NCI-H2227 (cell line): ENCODE results near the gene KRTAP1-4.
"Not testable (repeated sequence)": the region's sequence is repeated elsewhere in the genome, so short reads cannot be mapped to it uniquely, and the experiment has no call there.

Source experiments
- DNase-seq: peaks from one replicate; lab custom pipeline; 2025; ENCODE audit not compliant: unreplicated experiment; lab: John Stamatoyannopoulos, UW

The KRTAP1-4 gene

GRCh38 chr17:41048441-41048840 is 18.4 kb upstream of the KRTAP1-4 start:
- no peak for DNase-seq

DNA sequence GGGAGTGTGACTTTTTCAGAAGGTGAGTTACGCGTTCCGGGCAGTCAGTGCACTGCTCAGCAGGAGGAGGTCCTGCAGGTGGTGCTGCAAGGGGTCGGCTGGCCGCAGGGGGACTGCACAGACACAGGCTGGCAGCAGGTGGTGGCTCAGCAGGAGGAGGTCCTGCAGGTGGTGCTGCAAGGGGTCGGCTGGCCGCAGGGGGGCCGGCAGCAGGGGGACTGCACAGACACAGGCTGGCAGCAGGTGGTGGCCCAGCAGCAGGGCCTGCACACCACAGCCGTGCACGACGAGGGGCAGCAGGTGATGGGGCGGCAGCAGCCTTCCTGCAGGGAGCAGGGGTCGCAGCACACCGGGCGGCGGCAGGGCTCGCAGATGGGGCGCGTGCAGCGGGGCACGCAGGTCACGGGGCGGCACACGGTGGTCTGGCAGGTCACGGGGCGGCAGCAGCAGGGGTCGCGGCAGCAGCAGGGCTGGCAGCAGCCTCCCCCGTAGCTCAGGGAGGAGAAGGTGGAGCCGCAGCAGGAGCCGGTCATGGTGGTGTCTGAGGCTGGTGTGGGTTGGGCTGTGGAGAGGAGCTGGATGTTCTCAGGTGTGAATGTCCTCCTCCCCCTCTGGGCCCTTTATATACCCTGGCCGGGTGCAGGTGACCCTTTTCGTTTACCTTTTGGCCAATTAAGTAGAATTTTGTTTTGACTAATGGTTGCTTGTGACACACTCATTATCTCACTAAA is 16.9 kb upstream of the KRTAP1-4 start, which contains the start of gene KRTAP2-1:
KRTAP2-1 (minus strand) TSS at position 582 of the 731 bp plus-strand sequence; CDS start at position 533, 49 bp downstream.
- not testable (repeated sequence) for DNase-seq

GRCh38 chr17:41042953-41043352 is 13.0 kb upstream of the KRTAP1-4 start:
- DNase-seq: no peak

DNA sequence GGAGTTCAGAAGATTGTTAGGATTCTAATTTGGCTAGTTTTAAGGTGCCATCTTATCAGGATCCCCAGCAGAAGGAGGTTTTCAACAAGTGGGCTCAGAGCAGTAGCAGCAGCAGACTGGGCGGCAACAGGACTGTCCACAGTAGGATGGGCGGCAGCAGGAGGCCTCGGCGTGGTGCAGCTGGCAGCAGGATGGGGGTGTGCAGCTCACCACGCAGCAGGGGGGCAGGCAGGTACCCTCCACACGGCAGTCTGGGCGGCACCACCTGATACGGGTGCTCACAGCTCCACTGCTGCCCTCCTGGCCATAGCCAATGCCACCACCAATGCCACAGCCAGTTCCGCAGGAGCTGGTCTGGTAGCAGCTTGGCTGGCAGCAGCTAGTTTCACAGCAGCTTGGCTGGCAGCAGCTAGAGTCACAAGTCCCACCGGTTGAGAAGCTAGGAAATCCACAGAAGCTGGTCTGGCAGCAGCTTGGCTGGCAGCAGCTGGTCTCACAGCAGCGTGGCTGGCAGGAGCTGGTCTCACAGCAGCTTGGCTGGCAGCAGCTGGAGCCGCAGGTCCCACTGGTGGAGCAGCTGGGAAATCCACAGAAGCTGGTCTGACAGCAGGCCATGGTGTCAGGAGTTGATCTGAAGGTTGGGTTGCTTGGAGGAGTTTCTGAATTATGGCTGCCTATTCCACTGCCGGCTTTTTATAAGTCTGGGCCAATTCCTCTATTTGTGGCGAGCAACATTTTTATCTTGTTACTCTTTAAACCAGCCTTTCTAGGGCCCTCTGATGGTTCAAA is 11.0 kb upstream of the KRTAP1-4 start, which contains the start of gene KRTAP1-1:
KRTAP1-1 (minus strand) TSS at position 668 of the 789 bp plus-strand sequence; CDS start at position 615, 53 bp downstream.
- not testable (repeated sequence) for DNase-seq

DNA sequence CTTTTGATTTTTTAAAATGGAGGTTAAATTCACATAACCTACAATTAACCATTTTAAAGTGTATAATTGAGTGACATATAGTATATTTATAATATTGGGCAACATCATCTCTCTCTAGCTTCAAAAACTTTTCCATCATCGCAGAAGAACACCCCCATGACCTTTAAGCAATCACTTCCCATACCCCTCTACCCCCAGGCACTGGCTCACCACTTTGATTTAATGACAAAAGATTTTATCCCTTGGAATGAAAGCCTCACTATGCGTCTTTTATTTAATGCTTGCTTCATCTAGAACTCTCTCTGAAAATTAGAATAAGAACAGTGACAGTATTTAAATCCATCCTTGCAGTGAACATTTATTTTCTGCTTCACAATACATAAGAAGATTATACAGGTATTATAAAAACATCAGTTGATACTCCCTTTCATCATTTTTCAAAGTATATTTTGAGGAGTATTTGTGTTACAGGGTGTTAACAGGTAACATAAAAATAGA is 7.9 kb upstream of the KRTAP1-4 start:
- DNase-seq: no peak

- not testable (repeated sequence) for DNase-seq
These were observed 4.4 kb upstream of the KRTAP1-4 start, which contains the start of gene KRTAP1-3 for GRCh38 chr17:41034346-41034935. TSS of gene KRTAP1-3 (minus strand) at chr17:41034874. CDS start at chr17:41034821, 53 bp downstream.

- no peak for DNase-seq
These were observed 3.1 kb downstream of the KRTAP1-4 start, which contains the start of gene KRTAP1-5 for GRCh38 chr17:41026715-41027471. TSS of gene KRTAP1-5 (minus strand) at chr17:41027208. CDS start at chr17:41027155, 53 bp downstream.

GRCh38 chr17:41024697-41025096 is 5.3 kb downstream of the KRTAP1-4 start:
- no peak for DNase-seq

- DNase-seq: no peak
These were observed 9.7 kb downstream of the KRTAP1-4 start for GRCh38 chr17:41020336-41020735.

DNA sequence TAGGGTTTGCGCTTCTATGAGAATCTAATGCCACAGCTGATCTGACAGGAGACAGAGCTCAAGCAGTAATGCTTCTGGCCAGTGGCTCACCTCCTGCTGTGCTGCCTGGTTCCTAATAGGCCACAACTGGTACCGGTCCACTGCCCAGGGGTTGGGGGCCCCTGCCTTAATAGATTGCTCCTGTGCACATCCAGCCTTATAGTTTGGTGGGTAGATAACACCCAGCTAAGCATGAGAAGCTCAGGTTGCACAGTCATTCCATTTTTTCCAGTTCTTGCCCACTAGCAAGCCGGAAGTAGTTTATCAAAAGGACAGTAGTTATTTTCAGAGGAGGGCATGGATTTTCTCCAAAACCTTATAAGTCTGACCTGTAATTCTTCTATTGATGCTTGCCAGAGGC is 10.6 kb downstream of the KRTAP1-4 start:
- no peak for DNase-seq

GRCh38 chr17:41018541-41018940 is 11.5 kb downstream of the KRTAP1-4 start:
- DNase-seq: no peak

DNA sequence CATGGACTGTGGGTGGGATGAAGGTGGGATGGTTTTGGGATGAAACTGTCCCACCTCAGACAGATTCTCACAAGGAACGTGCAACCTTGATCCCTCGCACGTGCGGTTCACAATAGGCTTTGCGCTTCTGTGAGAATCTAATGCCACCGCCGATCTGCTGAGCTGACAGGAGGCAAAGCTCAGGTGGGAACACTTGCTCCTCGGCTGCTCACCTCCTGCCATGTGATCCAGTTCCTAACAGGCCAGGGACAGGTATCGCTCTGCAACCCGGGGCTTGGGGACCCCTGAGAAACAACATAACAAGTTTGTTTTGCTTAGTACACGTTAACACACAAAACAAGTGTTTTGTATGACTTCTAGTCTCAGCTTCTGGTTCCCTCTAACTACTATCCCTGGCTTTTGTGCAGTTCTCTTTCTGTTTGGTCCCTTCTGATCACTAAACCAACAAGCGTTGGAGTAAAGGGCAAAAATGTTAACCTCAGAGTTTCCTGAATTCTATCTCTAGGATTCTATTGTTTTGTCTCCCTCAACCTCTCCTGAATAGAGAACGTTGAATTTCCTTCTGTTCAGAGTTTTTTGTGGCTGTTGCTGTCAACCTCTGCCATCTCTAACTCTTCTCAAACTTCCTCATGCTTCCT is 13.3 kb downstream of the KRTAP1-4 start:
- no peak for DNase-seq

- no peak for DNase-seq
These were observed 14.5 kb downstream of the KRTAP1-4 start for GRCh38 chr17:41015454-41015853.

GRCh38 chr17:41013606-41014005 is 16.4 kb downstream of the KRTAP1-4 start:
- DNase-seq: peak; percentile 41

DNA sequence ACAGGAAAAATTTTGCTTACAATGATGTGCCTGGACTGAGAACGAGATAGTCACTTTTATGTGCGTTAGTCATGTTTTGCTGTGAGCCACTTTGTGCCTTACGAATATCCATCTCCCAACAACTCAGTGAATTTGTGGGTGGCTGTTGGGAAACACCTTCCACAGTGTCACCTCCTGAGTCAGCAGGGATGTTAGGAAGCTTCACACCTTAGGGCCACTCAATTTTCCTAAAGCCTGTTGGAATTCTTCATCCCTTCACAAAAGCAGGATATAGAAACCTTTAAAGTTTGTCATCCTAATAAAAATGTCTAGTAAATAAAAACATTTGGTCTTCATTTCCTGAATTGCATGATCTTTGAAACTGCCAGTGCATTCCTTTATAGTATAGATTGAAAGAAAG is 16.8 kb downstream of the KRTAP1-4 start:
- no peak for DNase-seq

- DNase-seq: no peak
These were observed 17.5 kb downstream of the KRTAP1-4 start for GRCh38 chr17:41012326-41013120.

DNA sequence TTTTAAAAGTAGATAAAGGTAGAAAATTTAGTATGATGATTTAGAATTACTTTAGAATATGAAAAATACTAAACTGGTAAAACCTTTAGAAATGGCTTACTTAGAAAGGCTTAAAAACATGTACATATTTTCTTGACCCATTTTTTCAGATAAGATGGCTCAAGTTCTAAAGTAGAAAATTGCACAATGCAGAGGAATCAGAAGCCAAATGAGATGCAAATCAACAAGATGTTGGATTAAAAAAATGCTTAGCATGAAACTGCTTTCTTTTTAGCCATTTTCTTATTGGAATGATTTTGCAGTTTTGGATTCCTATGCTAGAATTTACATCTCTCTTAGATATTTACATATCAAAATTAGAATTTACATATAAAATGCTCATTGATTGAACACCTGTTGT is 19.6 kb downstream of the KRTAP1-4 start:
- no peak for DNase-seq

DNA sequence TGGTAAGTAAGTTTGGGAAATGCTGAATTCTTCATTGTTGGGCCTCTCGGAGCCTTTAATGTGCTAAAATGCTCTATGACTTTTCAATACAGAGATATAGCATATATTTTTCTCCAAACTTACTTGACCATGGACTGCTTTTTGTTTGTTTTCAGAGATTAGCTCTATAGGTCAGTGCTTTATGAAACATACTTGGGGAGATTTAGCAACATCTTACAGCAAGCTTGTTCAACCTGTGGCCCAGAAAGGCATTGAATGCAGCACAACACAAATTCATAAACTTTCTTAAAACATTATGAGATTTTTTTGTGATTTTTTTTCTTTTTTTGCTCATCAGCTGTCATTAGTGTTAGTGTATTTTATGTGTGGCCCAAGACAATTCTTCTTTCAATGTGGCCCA is 20.1 kb downstream of the KRTAP1-4 start:
- DNase-seq: no peak

GRCh38 chr17:41009301-41009760 is 20.7 kb downstream of the KRTAP1-4 start:
- DNase-seq: no peak
